Panc1 (cell line): ENCODE data around the gene ACAT2.

ENCODE experiments used
- CTCF ChIP-seq: fragments of 450-650 bp; IDR thresholded peaks from 2 replicates; pipeline ENCODE4 v1.5.1; 2017; ENCODE audit warnings: mild to moderate bottlenecking
- POLR2AphosphoS5 ChIP-seq: IDR thresholded peaks from 2 replicates; pipeline ENCODE4 v1.6.1; 2012; ENCODE audit warnings: mild to moderate bottlenecking, low read depth, low read length, moderate library complexity
- REST ChIP-seq, 2 experiments: IDR thresholded peaks; 2 replicates each; pipeline ENCODE4 v1.6.1; 2011 to 2012; ENCODE audit warnings: low read depth in 2 of 2, control low read depth in 1 of 2, low read length in 1 of 2, mild to moderate bottlenecking in 1 of 2, moderate library complexity in 1 of 2; ENCODE audit not compliant: insufficient read depth in 1 of 2
- SIN3A ChIP-seq: IDR thresholded peaks from 2 replicates; pipeline ENCODE4 v1.6.1; 2012; ENCODE audit warnings: low read depth, mild to moderate bottlenecking, low read length, moderate library complexity, borderline replicate concordance; ENCODE audit not compliant: insufficient read depth
- TCF7L2 ChIP-seq: IDR thresholded peaks from 2 replicates; pipeline ENCODE4 v1.6.1; 2011; ENCODE audit warnings: mild to moderate bottlenecking, low read depth, low read length, inconsistent platforms

GRCh38 chr6:159821122-159821521 lies 59.3 kb downstream of the ACAT2 start:
- TF ChIP-seq CTCF (no peak), REST (IDR thresholded peaks at IDR 0.05; ENCODE audit: insufficient read depth in 1 of 2, low read depth in 2 of 2, low read length in 1 of 2) (no peak), SIN3A (no peak), POLR2AphosphoS5 (no peak), TCF7L2 (no peak)
